Measurements from ENCODE around the gene KRTAP12-1. TPM values are rescaled to one million over a fixed set of nuclear protein-coding genes. Genes with fewer than 3 reads are reported as not detected.
"Not testable (repeated sequence)": the region's sequence is repeated elsewhere in the genome, so short reads cannot be mapped to it uniquely, and the experiment has no call there.

Gene KRTAP12-1
- total RNA-seq, 1 donor from 2014 or later, result not detected

DNA sequence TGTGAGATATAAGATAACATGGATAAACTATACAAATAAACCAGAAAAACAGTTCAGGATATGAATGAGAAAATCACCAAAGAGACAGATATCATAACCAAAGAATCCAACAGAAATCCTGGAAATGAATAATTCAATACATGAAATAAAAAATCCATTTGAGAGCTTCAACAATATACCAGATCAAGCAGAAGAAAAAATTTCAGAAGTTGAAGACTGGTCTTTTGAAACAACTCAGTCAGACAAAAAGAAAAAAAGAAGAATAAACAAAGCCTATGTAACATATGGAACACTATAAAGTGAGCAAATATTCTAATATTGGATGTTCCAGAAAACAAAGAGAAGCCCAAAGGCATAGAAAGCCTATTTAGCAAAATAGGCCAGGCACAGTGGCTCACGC, 10.1 kb downstream of the KRTAP12-1 start:
- Mint-ChIP-seq H3K9me3 (ENCODE audit: low read depth) (peaks cover 30% of the 10 kb centered on the region), H3K4me3 (ENCODE audit: low read depth) (no peak overlapping the region), H3K4me1 (ENCODE audit: low read depth) (no peaks in the 10 kb centered on the region), H3K27ac (no peak overlapping the region), H3K36me3 (ENCODE audit: insufficient read depth) (peaks cover 1% of the 10 kb centered on the region), H3K27me3 (peaks cover 13% of the 10 kb centered on the region)
- DNase-seq (ENCODE audit: low spot score, unreplicated experiment), result no peak
- TF ChIP-seq, protein P1, sequence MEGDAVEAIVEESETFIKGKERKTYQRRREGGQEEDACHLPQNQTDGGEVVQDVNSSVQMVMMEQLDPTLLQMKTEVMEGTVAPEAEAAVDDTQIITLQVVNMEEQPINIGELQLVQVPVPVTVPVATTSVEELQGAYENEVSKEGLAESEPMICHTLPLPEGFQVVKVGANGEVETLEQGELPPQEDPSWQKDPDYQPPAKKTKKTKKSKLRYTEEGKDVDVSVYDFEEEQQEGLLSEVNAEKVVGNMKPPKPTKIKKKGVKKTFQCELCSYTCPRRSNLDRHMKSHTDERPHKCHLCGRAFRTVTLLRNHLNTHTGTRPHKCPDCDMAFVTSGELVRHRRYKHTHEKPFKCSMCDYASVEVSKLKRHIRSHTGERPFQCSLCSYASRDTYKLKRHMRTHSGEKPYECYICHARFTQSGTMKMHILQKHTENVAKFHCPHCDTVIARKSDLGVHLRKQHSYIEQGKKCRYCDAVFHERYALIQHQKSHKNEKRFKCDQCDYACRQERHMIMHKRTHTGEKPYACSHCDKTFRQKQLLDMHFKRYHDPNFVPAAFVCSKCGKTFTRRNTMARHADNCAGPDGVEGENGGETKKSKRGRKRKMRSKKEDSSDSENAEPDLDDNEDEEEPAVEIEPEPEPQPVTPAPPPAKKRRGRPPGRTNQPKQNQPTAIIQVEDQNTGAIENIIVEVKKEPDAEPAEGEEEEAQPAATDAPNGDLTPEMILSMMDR (IDR thresholded peaks at IDR 0.05; ENCODE audit: unreplicated experiment), result no peak

DNA sequence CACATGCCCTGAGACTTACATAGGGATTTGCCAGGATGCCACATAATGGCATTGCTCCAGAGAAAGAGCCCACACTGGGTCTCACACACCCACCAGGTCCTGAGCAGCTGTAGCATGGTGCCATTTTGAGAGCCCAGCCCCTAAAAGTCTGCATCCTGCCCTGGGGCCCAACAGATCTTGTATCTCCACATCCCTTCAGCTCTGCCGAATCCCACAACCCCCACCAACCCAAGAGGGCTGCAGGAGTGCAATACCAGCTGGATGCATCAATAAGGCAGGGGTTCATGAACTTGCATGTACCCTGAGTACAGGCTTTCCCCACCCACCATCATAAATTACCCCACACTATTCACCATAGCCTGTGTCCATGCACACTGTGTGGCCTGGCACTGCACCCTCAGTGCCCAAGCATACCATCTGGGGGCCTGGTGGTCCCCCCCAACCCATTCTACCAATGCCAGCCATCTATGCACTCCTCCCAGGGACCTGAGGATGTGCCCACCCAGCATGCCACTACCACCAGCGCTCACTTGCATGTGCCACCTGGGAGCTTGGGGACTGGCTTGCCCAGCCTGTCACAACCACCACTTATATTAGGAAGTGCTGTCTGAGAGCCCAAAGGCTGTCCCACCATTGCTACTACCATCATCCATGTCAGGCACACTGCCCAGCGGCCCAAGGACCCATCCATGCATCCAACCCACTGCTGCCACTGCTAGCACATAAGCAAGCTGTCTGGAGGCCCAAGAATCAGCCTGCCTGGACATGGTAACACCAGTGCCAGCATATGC, 11.1 kb downstream of the KRTAP12-1 start:
- no peak overlapping the region for H3K4me3 Mint-ChIP-seq (ENCODE audit: low read depth)
- peaks cover 30% of the 10 kb centered on the region for H3K9me3 Mint-ChIP-seq (ENCODE audit: low read depth)
- TF ChIP-seq, protein P1 (IDR thresholded peaks at IDR 0.05; ENCODE audit: unreplicated experiment), result no peak
- peaks cover 8% of the 10 kb centered on the region for H3K27me3 Mint-ChIP-seq
- H3K27ac Mint-ChIP-seq, result no peak overlapping the region
- no peaks in the 10 kb centered on the region for H3K4me1 Mint-ChIP-seq (ENCODE audit: low read depth)
- DNase-seq (ENCODE audit: low spot score, unreplicated experiment), result no peak
- peaks cover 1% of the 10 kb centered on the region for H3K36me3 Mint-ChIP-seq (ENCODE audit: insufficient read depth)

DNA sequence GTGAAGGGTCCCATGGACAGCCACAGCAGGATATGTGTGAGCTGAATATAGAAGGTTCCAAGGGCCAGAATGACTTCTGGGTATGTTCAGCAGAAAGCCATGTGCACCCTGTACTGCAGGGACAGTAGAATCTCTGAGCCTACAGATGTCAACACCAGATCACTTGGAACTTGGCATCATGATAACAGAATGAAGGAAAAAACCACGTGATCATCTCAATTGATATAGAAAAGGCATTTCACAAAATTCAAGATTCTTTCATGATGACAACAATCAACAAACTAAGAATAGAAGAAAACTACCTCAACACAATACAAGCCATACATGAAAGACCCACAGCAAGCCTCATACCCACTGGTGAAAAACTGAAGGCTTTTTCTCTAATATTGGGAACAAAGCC, 14.4 kb downstream of the KRTAP12-1 start:
- H3K27ac Mint-ChIP-seq, result no peak overlapping the region
- H3K4me1 Mint-ChIP-seq (ENCODE audit: low read depth), result no peaks in the 10 kb centered on the region
- TF ChIP-seq, protein P1 (IDR thresholded peaks at IDR 0.05; ENCODE audit: unreplicated experiment), result no peak
- no peak overlapping the region for H3K4me3 Mint-ChIP-seq (ENCODE audit: low read depth)
- peaks cover 4% of the 10 kb centered on the region for H3K27me3 Mint-ChIP-seq
- DNase-seq (ENCODE audit: low spot score, unreplicated experiment), result no peak
- no peaks in the 10 kb centered on the region for H3K36me3 Mint-ChIP-seq (ENCODE audit: insufficient read depth)
- peaks cover 18% of the 10 kb centered on the region for H3K9me3 Mint-ChIP-seq (ENCODE audit: low read depth)

DNA sequence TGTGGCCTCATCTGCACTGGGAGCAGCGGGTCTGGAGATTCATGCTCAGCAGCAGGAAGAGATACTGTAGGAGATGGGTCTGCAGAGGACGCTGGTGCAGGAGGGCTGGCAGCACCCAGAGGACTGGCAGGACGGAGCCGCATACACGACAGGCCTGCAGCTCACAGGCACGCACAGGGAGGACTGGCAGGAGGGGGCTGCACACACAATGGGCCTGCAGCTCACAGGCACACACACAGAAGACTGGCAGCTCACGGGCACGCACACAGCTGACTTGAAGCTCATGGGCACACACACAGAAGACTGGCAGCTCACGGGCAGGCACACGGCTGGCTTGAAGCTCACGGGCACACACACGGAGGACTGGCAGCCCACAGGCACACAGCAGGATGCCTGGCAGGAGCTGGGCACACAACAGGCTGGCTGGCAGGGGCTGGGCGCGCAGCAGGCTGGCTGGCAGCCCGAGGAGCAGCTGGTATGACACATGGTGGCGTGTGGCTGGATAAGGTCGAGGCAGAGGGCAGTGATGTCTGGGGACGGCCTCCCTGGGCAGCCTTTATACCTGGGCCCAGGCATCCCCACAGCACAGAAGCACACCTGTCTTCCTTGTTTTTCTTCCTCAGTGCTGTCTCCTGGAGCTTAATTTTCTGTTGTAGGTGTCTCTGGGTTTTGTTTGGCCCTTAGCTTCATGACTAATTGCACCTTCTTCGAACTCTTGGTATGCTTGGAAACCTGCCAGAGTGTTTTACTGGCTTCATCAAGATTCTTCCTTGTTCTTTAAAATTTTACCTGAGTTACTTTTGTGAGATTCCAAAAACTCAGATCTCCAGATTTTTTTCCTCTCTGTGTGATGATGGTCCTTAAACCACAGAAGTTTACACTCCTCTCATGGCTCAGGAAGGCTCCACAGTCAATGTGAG, 15.3 kb downstream of the KRTAP12-1 start, which contains the start of gene KRTAP12-2:
Gene KRTAP12-2 (minus strand): TSS at position 527 of the 920 bp plus-strand sequence. CDS start 41 bp downstream, at position 486.
- Mint-ChIP-seq H3K27me3 (peaks cover 4% of the 10 kb centered on the region), H3K9me3 (ENCODE audit: low read depth) (peaks cover 18% of the 10 kb centered on the region), H3K4me1 (ENCODE audit: low read depth) (no peaks in the 10 kb centered on the region), H3K27ac (no peak within 1 kb of the TSS), H3K36me3 (ENCODE audit: insufficient read depth) (no peaks in the 10 kb centered on the region), H3K4me3 (ENCODE audit: low read depth) (no peak within 1 kb of the TSS)
- TF ChIP-seq, protein P1 (IDR thresholded peaks at IDR 0.05; ENCODE audit: unreplicated experiment), result no peak
- no peak for DNase-seq (ENCODE audit: low spot score, unreplicated experiment)

DNA sequence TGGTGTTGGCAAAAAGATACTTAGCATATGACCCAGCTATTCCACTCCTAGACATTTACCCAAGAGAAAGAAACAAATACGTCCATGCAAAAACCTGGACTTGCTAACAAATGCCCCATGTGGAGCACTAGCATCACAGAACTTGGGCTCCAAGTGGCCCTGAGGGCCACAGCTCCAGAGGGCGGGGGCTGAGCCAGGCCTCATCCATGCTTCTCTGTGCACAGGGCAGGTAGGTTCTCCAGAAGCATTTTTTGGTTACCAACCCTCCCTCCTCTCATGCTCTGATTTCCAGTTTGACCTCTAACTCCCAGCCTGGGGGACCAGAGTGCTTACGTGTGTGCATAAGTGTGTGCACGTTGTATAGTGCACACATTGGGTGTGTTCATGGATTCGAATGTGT, 17.3 kb downstream of the KRTAP12-1 start:
- Mint-ChIP-seq H3K9me3 (ENCODE audit: low read depth) (peaks cover 9% of the 10 kb centered on the region), H3K4me3 (ENCODE audit: low read depth) (no peak overlapping the region), H3K27ac (no peak overlapping the region), H3K27me3 (peaks cover 4% of the 10 kb centered on the region), H3K4me1 (ENCODE audit: low read depth) (no peaks in the 10 kb centered on the region), H3K36me3 (ENCODE audit: insufficient read depth) (no peaks in the 10 kb centered on the region)
- DNase-seq (ENCODE audit: low spot score, unreplicated experiment), result no peak
- TF ChIP-seq, protein P1 (IDR thresholded peaks at IDR 0.05; ENCODE audit: unreplicated experiment), result no peak

DNA sequence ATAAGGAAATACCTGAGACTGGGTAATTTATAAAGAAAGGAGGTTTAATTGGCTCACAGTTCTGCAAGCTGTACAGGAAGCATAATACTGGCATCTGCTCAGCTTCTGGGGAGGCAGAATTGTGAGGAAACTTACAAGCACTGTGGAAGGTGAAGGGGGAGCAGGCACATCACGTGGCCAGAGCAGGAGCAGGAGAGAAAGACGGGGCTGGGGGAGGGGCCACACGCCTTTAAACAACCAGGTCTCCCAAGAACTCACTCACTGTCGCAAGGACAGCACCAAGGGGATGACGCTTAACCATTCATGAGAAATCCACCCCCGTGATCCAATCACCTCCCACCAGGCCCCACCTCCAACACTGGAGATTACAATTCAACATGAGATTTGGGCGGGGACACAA, 20.4 kb downstream of the KRTAP12-1 start:
- H3K4me1 Mint-ChIP-seq (ENCODE audit: low read depth); H3K9me3 Mint-ChIP-seq (ENCODE audit: low read depth); DNase-seq (ENCODE audit: low spot score, unreplicated experiment); H3K27me3 Mint-ChIP-seq; H3K27ac Mint-ChIP-seq; H3K36me3 Mint-ChIP-seq (ENCODE audit: insufficient read depth); H3K4me3 Mint-ChIP-seq (ENCODE audit: low read depth): not testable (repeated sequence)
